Liver (tissue), 3 donors: ENCODE results near the gene CKMT1A.

ENCODE experiments used
- CTCF ChIP-seq: fragments of 150-350 bp; IDR thresholded peaks from 2 replicates; pipeline ENCODE4 v1.5.1; 2017; ENCODE audit warnings: improper control_type of control experiment, low read depth, low read length; ENCODE audit not compliant: missing input control
- HNF4A ChIP-seq, 2 donors: conservative IDR thresholded peaks; 2 replicates each; pipeline ENCODE4 v1.6.1; 2016; ENCODE audit warnings: antibody characterized with exemption in 2 of 2, mild to moderate bottlenecking in 2 of 2
- MAX ChIP-seq: IDR thresholded peaks from 2 replicates; pipeline ENCODE4 v1.6.1; 2016; ENCODE audit warnings: antibody characterized with exemption
- RAD21 ChIP-seq, 2 donors: IDR thresholded peaks; 2 replicates each; pipeline ENCODE4 v1.6.1; 2016; ENCODE audit warnings: antibody characterized with exemption in 2 of 2, mild to moderate bottlenecking in 2 of 2
- SP1 ChIP-seq: IDR thresholded peaks from 2 replicates; pipeline ENCODE4 v1.6.1; 2018; ENCODE audit warnings: antibody characterized with exemption, mild to moderate bottlenecking
- YY1 ChIP-seq: IDR thresholded peaks from 2 replicates; pipeline ENCODE4 v1.6.1; 2016; ENCODE audit warnings: antibody characterized with exemption, mild to moderate bottlenecking
- ZBTB33 ChIP-seq: IDR thresholded peaks from 2 replicates; pipeline ENCODE4 v1.6.1; 2016; ENCODE audit warnings: antibody characterized with exemption
- donor health status: healthy.
- donor health status: healthy.

GRCh38 chr15:43723151-43723550 lies 29.5 kb downstream of the CKMT1A start:
- TF ChIP-seq SP1 (no peak), RAD21 (IDR thresholded peaks at IDR 0.05) (no peak), CTCF (no peak), MAX (no peak), HNF4A (conservative IDR thresholded peaks at IDR 0.05) (no peak), ZBTB33 (no peak), YY1 (no peak)
